ENCODE results near the gene SLU7. TPM values are rescaled to one million over a fixed set of nuclear protein-coding genes. Genes with fewer than 3 reads are reported as not detected.

The SLU7 gene
- total RNA-seq, 2 experiments from 2014 or later, result 32.2 to 46.2 TPM

DNA sequence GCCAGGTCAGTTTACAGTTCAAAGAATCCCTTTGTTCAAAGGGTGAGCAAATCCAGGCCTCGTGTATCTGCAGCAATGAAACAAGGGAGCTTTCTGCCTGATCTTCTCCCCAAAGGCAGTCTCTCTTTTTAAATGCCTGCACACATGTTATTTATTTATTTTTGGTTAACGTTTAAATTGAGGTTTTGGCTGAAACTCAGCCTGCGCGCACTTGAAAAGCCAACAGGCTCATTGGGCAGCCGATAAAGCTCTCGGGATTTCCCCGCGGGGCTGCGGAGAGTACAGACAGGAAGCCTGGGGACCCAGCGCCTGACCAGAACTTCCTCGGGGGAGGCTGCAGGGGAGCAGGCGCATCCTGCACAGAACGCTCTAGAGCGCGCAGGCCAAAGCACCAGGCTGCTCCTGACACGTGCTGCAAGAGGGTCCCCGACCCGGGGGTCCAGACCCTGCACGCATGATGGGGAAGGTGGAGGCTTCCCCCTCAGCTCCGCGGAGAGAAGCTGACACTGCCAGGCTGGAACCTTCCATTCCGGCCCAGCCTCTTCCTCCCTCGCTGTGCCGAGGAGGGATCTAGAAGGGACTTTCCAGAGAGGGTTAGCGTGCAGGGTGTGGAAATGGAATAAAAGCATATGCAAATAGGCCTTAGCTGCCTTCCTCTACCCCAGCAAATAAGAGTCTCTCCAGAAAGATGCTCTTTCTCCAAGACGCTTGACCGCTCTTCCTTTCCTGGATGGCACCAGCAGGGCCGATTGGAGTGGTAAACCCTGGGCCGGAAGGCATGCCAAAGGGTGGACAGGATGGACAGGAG lies 48.9 kb upstream of the SLU7 start:
- Histone ChIP-seq H3K79me2 (ENCODE audit: insufficient read depth, low read depth, low read length) (peaks cover 42% of the 10 kb centered on the region; the same call in 1 of the 2 replicates), H3K4me3 (ENCODE audit: low read depth, low read length, poor library complexity, severe bottlenecking) (peak overlapping the region; percentile 68), H2AFZ (ENCODE audit: low read length) (peak overlapping the region; percentile 80; the same call in 1 of the 2 replicates), H3K9me3 (ENCODE audit: low read length) (no peaks in the 10 kb centered on the region), H3K27ac (ENCODE audit: low read depth, low read length, poor library complexity, severe bottlenecking) (peak overlapping the region; percentile 72), H4K20me1 (ENCODE audit: insufficient read depth, low read length) (no peaks in the 10 kb centered on the region), H3K36me3 (ENCODE audit: insufficient read depth, low read length) (no peaks in the 10 kb centered on the region), H3K4me1 (ENCODE audit: insufficient read depth, low read length, poor library complexity, severe bottlenecking) (peaks cover 81% of the 10 kb centered on the region), H3K9me2 (ENCODE audit: insufficient read depth, low read length) (no peaks in the 10 kb centered on the region), H3K4me2 (ENCODE audit: low read length) (peak overlapping the region; percentile 93)
- TF ChIP-seq EZH2phosphoT487 (IDR thresholded peaks at IDR 0.05; ENCODE audit: borderline replicate concordance, low read depth, low read length), result no peak
- TF ChIP-seq, protein P1, sequence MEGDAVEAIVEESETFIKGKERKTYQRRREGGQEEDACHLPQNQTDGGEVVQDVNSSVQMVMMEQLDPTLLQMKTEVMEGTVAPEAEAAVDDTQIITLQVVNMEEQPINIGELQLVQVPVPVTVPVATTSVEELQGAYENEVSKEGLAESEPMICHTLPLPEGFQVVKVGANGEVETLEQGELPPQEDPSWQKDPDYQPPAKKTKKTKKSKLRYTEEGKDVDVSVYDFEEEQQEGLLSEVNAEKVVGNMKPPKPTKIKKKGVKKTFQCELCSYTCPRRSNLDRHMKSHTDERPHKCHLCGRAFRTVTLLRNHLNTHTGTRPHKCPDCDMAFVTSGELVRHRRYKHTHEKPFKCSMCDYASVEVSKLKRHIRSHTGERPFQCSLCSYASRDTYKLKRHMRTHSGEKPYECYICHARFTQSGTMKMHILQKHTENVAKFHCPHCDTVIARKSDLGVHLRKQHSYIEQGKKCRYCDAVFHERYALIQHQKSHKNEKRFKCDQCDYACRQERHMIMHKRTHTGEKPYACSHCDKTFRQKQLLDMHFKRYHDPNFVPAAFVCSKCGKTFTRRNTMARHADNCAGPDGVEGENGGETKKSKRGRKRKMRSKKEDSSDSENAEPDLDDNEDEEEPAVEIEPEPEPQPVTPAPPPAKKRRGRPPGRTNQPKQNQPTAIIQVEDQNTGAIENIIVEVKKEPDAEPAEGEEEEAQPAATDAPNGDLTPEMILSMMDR (conservative IDR thresholded peaks at IDR 0.05; ENCODE audit: low read length), result no peak
- BruUV-seq (replicated peaks), result no TSS peak
- DNase-seq (ENCODE audit: low spot score), result peak; percentile 83
- intact Hi-C loops (cut with micrococcal nuclease; ENCODE audit: unreplicated experiment), result loop anchor here (1.0 to 5.0 kb wide), 4 partner anchors 28 to 1260 kb away; partner anchors contain the start of gene RNF145
- ChIA-PET POLR2A (interaction anchor here (0.7 to 3.2 kb wide), 16 partner anchors 7 to 1454 kb away, joined by 3 to 26 read pairs (median 4); partner anchors contain the start of genes PTTG1 and SLU7), CTCF (ENCODE audit: unreplicated experiment) (interaction anchor here (0.8 to 1.4 kb wide), 6 partner anchors 28 to 44 kb away, joined by 3 to 9 read pairs (median 4); no protein-coding TSS in a partner anchor)

DNA sequence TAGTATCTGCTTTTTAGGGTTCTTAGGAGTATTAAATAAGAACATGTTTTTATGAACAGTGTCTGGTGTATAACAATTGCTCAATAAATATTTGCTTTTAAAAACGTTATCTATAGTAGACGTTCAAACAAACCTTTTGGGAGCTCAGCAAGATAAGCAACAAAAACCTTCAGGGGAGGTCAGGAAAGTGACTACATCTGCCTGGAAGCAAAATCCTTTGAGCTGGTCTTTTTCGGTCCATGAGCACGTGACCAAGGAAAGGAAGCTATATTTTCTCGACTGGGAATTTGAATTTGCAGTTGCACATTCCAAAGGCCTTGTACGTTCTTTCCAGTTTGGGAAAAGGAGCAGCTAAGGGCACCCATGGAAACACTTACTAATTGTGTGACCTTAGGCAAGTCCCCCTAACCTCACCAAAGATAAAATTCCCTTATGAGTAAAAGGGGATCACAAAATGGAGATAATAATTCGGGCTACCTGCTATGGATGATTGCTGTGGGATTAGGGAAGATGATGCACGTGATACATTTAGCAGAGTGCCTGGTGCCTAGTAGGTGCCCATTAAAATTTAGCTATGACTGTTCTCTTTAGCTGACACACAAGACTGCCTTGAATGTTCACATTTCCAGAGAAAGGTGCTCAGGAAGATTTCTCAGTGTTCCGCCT lies 48.1 kb upstream of the SLU7 start:
- Histone ChIP-seq H3K9me3 (ENCODE audit: low read length) (no peaks in the 10 kb centered on the region), H3K4me2 (ENCODE audit: low read length) (peak overlapping the region; percentile 93), H3K79me2 (ENCODE audit: insufficient read depth, low read depth, low read length) (peaks cover 36% of the 10 kb centered on the region; the same call in 1 of the 2 replicates), H4K20me1 (ENCODE audit: insufficient read depth, low read length) (no peaks in the 10 kb centered on the region), H3K36me3 (ENCODE audit: insufficient read depth, low read length) (no peaks in the 10 kb centered on the region), H3K4me3 (ENCODE audit: low read depth, low read length, poor library complexity, severe bottlenecking) (peak overlapping the region; percentile 68), H3K9me2 (ENCODE audit: insufficient read depth, low read length) (no peaks in the 10 kb centered on the region), H3K27ac (ENCODE audit: low read depth, low read length, poor library complexity, severe bottlenecking) (peak overlapping the region; percentile 72), H2AFZ (ENCODE audit: low read length) (peak overlapping the region; percentile 80; the same call in 1 of the 2 replicates), H3K4me1 (ENCODE audit: insufficient read depth, low read length, poor library complexity, severe bottlenecking) (peaks cover 74% of the 10 kb centered on the region)
- ChIA-PET CTCF (ENCODE audit: unreplicated experiment) (interaction anchor here (0.8 to 1.4 kb wide), 5 partner anchors 27 to 43 kb away, joined by 3 to 9 read pairs (median 3); no protein-coding TSS in a partner anchor), POLR2A (interaction anchor here (0.8 to 3.2 kb wide), 15 partner anchors 8 to 1454 kb away, joined by 3 to 26 read pairs (median 4); partner anchors contain the start of genes PTTG1 and SLU7)
- no peak for DNase-seq (ENCODE audit: low spot score)
- intact Hi-C loops (cut with micrococcal nuclease; ENCODE audit: unreplicated experiment), result loop anchor here (1.0 to 5.0 kb wide), 2 partner anchors 28 to 1260 kb away; partner anchors contain the start of gene RNF145
- TF ChIP-seq, protein P1 (conservative IDR thresholded peaks at IDR 0.05; ENCODE audit: low read length), result no peak
- TF ChIP-seq EZH2phosphoT487 (IDR thresholded peaks at IDR 0.05; ENCODE audit: borderline replicate concordance, low read depth, low read length), result no peak
- no TSS peak for BruUV-seq (replicated peaks)

Data from OCI-LY7 (cell line).